Activated CD8-positive, alpha-beta memory T cell treated with anti-CD3 and anti-CD28 coated beads for 4 hours (primary cell): Measurements from ENCODE around the gene EXPH5.
"Not testable (repeated sequence)": the region's sequence is repeated elsewhere in the genome, so short reads cannot be mapped to it uniquely, and the experiment has no call there.

Source experiments
- DNase-seq, 2 donors: peaks; one replicate each; pipeline ENCODE4 v3.0.0-alpha.2; 2020; ENCODE audit warnings: low read depth in 2 of 2

Gene EXPH5, protein sequence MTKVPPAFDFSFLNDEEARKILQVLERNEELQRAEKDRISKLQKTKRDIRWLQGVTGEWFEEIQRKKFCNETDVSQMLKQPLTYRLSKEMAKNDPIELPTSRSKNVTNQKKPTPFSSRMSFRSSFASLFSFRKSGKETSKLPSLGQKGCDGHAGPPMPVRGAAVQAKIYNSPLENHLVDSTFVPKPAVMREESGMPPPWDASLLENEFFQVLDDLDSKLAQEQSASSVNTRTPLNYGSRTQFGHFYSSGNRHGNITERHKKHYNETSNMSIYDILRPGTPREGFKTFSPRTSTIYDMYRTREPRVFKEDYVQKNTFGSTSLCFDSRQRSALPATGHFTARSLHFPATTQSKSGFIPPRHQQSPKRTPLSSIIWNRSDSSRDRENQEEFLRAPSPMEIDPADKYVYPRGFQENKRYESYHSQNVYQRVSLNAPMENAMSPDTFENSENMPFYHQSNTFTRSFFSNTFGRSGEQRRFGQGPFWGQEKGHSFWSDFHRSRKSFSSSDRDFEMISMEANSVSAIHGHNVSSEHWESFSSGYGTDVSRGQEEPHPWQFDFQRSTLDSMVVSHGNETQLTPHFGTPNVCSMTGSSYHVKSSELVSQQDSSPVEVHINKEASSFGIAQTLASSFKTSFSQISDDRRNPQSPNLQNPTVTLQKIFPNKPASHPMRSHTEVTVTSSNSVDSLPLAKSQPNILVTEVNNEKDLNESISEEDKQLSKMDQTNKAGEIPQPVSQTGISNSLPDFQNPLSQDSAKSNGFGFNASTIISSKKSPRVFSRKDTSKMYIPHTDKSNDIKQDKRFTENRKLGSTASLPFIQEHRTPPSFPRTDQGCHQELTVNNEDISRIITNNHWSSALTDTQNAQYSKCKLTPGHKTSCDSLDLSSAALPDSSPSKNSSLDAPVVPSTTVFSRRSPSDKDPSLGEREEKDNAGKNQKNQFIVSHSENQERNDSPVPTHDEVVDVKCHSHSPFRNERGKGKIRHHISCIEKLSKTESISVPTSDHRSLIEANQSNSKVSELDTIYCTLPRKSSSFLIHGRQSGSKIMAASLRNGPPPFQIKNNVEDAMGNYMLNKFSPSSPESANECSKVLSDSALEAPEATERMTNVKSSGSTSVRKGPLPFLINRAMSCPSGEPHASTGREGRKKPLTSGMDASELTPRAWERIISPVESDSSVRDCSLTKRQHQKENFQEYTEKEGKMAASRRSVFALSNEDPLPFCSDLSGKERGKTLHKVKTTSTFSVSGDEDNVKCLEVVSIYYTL (N-terminal part only)

DNA sequence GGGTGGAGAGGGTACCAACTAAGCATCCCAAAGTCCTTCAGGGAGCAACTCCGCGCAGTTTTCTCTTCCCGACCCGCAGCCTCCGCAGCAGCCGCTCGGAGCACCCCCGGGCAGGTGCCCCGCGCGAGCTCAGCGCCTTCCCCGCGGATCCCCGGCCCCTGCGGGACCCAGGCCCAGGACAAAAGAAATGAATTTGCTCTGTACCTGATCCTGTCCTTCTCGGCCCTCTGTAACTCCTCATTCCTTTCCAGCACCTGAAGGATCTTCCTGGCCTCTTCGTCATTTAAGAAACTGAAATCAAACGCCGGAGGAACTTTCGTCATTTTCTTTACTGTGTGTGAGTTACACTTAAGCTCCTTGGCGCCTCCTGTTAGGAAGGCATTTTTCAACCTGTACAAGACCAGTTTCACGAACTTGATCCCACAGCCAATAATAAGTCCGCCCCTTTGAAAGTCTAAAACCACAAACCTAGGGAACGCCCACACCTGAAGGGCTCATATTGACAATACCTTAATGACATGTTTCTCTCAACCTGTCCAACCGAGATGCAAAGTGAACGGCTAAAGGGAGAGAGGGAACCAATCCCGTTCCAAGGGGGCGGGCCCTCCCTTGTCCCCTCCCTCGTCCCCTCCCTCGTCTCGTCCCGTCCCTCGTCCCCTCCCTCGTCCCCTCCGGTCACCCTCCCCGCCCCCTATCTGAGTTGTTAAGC is at the start of gene EXPH5:
Gene EXPH5, minus strand, starts transcription at position 555 of the 709 bp plus-strand sequence. Its CDS starts 232 bp downstream, at position 323.
- peak; percentile 75 to 78 for DNase-seq

DNA sequence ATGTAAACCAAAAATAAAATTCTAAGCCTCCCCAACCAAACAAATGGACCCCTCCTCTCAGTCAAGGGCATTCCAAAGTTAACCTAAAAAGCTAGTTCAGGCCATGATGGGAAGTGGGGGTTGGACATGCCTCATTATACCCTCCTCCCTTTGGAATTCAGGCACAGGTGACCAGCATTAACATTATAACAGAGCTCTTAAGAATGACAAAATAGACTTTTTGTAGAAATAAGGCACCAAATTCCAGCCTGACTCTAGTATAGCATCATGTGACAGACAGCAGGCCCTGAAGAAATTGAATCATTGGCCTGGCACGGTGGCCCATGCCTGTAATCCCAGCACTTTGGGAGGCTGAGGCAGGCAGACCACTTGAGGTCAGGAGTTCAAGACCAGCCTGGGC is 48.2 kb upstream of the EXPH5 start:
- not testable (repeated sequence) for DNase-seq

DNA sequence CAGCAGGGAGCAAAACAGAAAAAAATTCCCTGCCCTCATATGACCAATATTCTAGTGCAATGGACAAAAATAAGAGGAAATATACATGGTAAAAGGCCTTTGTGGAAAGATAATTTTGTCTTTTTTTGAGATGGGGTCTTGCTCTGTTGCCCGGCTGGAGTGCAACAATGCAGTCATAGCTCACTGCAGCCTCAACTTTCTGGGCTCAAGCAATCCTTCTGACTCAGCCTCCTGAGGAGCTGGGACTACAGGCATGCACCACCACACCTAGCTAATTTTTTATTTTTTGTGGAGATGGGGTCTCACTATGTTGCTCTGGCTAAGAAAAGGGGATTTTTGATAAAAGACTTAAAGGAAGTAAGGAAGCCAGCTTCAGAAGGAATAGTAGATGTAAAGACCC is 45.6 kb upstream of the EXPH5 start:
- DNase-seq: no peak

DNA sequence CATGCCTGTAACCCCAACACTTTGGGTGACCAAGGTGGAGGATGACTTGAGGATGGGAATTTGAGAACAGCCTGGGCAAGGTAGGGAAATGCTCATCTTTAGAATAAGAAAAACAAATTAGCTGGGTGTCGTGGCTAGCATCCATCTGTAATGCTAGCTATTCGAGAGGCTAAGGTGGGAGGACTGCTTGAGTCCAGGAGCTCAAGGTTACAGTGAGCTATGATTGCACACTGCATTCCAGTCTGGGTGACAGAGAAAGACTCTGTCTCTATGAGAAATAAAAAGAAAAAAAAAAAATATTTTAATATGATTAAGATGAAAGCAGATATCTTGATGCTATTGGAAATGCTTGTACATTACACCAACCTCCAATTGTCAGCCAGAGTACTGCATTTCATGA is 42.7 kb upstream of the EXPH5 start:
- no peak for DNase-seq

DNA sequence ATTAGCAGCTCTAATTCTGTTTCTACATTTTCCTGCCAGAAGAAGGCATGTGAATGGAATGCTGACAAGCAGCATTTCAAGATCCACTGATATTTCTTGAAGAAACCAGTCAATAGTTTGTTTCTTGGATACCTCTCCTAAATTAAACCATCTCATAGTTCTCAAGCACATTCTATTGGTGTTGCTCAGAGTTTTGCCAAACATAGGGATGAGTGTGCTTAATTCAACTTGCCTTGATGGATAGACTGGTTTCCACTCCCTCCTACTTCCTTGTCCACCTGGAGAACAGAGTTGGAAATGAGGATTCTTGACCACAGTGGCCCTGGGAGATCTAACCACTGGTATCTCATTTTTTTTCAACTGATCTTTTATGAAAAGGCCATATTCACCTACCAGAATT is 41.5 kb upstream of the EXPH5 start:
- no peak for DNase-seq

DNA sequence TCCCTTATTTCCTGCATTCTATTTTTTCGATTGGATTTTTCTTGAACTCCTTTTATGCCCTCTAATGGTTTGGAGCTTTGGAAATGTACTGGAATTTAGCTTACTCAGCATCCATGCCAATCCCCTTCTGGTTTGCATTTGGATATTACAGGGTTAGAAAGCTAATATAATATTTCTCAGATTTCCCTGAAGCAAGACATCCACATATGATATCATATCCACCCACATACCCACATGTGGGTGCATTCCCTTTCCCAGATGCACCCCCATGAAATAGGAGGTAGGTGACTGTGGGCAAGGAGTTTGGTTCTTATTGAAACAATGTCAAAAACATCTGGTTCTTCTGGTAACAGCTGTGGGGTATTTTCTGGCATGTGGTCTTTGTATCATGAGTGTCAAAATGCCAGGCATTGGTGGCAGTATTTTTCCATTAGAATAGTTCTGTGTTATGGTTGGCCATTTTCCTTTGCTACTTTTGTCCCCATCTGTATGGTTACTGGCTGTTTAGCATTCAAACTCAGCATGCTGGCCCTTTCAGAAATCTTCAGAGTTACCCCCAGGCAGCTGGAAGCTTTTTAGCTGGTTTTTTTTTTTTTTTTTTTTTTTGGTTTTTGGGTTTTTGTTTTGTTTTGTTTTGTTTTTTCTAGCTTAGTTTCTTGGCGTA is 38.6 kb upstream of the EXPH5 start:
- DNase-seq: no peak

DNA sequence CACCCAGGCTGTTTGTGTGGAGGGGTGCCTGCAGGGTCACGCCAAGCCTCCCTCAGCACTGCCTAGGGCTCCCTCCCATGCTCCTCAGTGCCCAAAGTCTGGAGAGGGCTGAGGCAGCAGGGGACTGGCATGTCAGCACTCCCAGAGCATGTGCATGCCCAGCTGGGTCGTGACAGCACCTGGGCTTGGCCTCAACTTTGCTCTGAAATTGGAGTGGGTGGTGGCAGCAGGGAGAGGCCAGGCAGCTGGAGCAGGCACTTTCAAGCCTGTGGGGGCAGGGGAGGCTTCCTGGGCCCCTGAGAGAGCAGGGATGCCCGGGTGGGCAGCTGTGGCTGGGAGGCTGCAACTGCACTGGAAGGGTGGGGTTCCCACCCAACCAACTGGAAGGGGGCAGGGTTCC is 35.7 kb upstream of the EXPH5 start:
- no peak for DNase-seq

DNA sequence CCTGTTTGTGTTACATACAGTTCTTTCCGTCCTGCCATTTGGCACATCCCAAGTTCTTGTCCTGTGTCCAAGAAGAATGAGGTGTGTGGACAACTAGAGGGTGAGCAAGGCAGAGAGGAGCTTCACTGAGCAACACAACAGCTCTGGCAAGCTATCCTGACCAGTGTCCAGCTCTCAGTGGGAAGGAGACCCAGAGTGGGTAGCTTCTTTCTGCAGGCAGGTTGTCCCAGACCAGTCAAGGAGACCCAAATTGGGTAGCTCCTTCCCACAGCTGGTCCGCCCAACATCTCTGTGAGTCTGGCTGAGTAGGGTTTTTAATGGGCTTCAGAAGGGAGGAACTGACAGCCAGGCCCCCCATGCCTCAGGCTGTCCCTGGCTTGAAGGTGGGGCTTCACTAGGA is 35.2 kb upstream of the EXPH5 start:
- DNase-seq: no peak

DNA sequence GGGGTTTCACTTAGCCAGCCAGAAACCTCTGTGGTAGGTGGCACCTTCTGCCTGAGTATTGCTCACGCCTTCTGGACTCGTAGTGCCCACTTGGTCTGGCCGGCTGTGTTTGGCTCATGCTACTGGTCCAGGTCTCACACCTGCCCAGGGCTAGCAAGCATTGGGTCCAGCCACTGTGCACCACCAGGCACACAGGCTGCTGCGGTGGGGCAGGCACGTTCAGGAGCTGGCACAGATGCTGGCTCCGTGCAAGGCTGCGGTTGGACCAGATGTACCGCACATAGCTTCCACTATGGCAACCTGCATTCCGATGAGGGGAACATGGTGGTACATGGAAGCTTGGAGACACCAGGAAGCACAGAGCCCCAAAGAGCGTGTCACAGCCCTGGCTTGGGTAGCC is 34.8 kb upstream of the EXPH5 start:
- DNase-seq: no peak

DNA sequence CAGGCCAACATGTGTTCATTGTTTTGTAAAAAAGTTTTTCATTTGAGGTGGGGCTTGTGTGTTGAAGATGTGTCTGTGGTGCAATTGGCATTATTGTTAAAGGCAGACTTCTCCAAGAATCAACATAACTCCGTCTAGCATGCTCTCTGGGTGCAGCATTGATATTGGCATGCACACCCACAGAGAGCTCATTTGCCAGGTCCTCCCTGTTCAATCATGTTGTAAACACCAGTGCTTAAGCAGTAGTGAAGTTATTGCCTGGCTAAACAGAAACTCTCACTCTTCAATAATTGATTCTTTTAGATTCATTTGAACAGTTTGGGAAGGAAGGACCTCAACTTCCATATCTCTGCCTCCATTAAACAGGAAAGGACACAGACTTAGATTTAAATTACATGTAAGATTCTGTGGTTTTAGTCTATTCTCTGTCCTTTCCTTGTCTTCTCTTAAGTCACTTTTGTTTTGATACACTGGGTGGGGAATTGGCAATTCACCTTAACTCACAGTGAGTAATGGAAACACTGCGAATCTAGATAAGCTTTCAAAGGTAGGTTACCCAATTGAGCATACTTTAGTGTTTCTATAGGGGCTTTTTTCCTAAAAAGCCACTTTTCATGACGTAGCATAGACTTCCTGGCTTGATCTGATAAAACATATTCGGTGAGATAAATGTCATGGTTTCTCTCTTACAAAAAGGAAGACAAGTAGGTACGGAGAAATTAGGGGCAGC is 30.8 kb upstream of the EXPH5 start:
- DNase-seq: no peak

DNA sequence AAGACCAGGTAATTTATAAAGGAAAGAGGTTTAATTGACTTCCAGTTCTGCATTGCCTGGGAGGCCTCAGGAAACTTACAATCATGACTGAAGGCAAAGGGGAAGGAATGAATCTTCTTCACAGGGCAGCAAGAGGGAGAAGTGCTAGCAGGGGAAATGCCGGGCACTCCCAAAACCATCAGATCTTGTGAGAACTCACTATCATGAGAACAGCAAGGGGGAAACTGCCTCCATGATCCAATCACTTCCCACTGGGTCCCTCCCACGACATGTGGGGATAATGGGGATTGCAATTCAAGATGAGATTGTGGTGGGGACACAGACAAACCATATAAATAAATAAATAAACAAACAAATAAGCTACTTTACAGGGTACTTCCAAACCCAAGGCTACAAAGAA is 28.8 kb upstream of the EXPH5 start:
- no peak for DNase-seq

DNA sequence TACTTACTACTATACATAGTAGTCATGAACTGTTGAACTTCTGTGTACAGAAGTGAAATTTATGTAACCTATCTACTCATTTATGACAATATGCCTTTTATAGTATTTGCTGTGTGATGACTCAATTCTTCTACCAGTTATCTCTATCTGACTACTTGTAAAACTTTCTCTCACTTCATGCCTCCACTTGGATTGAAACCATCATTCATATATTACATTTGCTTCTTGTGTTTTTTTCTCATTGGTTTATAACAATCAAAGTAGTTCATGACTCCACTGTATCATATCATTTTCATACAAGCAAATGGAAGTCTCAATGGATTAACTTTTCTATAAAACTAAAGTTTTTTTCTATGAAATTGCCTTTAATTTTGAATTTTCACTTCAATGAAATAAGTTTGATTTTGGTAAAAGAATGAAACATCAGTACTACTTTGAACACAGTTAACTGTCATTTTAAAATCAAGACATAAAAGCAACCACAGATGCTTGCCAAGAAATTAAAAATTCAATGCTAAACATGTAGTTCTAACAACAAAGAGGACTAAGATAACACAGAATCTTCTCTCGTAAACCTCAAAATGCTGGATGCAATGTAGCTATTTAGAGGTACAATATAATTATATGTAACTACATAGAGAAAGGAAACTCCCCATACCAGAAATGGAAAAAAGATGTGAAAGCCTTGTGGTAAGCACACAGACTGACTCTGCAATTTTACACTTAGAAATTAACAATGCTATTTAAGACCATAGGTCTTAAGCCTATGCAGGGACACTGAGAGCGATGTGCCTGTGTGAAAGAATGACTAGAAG is 27.6 kb upstream of the EXPH5 start:
- DNase-seq: no peak

DNA sequence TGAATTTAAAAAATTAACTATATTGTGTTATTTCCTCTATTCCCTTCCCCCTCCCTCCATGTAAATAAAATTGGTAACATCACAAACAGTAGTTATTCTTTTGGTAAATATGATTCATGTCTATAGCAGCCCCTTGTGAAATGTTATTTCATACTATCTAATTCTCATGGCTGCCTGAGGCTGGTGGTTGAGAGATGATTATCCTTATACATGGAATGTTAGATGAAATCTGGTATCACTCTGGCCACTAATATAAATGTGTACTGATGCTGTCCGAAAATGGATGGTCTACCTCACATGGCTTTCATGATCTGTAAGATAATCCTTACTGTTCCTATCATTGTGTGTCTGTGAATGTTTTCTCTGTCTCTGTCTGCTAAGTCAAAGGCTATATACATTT is 25.0 kb upstream of the EXPH5 start:
- no peak for DNase-seq

DNA sequence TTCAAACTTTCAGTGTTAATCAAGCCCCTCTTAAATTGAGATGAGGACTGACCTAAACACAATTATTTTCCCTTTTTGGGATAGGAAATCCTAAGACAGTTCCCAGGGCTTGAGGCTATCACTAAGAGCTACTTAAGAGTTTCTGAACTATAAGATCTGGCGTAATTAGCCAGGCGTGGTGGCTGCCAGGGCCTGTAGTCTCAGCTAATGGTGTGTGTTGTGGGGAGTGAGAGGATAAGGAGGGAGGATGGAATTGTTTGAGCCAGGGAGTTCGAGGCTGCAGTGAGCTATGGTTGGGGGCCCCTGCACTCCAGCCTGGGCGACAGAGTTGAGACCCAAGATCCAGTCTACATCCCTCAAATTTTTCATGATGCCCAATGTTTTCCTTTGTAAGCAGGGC is 23.5 kb upstream of the EXPH5 start:
- no peak for DNase-seq

DNA sequence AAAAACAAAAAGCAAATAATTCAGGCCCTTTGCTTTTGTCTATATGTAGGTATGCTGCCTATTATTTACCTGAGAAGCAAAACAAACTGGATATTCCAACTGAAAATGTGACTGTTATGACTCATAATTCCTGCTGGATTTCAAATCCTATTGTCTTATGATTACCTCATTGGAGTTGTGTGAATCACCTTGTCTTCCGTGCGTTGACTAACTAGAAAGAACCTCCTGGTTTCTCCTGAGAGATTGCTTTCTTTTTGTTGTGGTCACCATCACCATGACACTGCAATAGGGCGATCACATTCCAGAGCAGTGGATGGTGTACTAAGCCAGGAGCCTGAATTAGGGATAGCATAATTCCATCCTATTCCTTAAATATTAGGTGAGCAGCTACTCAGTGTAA is 23.0 kb upstream of the EXPH5 start:
- no peak for DNase-seq

DNA sequence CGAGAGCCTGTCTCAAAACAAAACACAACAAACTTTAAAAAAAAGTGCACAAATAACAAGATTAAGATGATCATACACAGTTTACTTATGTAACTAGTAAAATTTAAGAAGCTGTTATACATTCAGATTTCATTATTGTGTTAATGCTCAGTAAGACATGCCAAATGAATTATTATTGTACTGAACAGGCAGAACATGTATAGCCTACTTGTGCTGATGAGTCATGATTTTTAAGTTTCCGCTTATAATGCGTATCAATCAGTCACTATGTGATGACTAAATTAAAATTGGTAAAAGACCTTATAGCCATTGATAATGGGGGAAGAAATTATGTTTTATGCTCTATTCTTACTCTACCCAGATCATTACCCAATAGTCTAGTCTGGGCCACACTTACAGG is 20.5 kb upstream of the EXPH5 start:
- no peak for DNase-seq

DNA sequence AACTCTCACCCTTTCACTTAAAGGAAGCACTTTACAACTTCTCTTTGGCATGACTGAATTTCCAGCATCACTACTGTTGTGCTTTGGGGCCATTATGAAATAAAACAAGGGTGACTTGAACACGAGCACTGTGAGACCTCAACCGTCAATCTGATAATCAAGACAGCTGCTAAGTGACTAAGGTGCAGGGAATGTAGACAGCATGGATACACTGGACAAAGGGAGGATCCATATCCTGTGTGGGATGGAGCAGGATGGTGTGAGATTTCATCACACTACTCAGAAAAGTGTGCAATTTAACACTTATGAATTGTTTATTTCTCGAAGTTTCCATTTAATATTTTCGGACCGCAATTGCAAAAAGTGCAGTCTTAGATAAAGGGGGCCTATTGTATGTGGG is 16.1 kb upstream of the EXPH5 start:
- no peak for DNase-seq

DNA sequence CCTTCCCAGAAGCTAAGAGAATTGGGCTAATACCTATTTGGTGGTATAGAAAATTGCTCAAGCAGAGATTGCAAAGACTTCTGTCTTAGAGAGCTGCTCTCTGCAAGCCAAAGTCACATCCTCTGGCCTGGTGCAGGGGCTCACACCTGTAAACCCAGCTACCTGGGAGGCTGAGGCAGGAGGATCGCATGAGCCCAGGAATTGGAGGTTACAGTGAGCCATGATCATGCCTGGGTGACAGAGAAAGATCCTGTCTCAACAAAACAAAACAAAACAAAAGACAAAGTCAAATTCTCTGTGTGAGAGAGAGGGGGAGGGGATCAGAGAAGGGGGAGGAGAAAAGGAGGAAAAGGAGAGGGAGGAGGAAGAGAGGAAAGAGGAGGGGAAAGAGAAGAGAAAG is 15.0 kb upstream of the EXPH5 start:
- DNase-seq: no peak

DNA sequence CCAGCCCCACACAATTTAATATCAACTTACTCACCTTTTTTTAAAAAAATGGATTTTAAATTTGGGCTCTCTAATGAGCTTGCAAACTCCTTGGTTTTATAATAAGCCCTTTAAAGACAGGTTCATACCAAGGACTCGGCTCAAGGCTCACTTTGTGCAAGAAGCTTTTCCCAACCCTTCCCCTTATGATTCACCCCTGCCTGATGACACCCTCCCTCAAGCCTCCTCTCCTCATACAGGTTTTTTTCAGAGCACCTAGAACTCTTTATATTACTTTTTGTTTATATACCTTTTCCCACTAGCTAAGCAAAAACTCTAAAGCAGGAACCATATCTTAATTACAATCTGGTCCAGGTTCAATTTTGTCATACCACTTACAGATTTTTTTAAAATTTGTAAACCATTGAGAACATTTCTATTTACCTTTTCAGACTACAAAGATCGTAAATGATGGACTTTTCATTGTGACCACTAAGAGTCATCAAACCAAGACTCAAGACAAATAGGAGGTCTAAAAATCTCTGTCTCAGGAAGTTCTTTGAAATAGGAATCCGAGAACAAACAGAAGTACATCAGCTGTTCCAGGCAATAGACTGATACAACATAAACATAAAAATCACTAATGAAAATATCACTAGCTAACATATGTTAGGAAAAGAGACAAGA is 13.1 kb upstream of the EXPH5 start:
- DNase-seq: no peak
